K562 (cell line): Measurements from ENCODE around the gene ACAD8. TPM values are rescaled to one million over a fixed set of nuclear protein-coding genes. Genes with fewer than 3 reads are reported as not detected.

Source experiments
- AFF1 ChIP-seq, 2 experiments: fragments of 450-650 bp; IDR thresholded peaks; 2 replicates each; pipeline ENCODE4 v1.6.1; 2018; ENCODE audit warnings: mild to moderate bottlenecking in 2 of 2, low read depth in 1 of 2; ENCODE audit not compliant: partially characterized antibody in 2 of 2
- CBFA2T2 ChIP-seq: fragments of 450-650 bp; conservative IDR thresholded peaks from 2 replicates; pipeline ENCODE4 v1.6.1; 2017; ENCODE audit warnings: mild to moderate bottlenecking
- CCAR2 ChIP-seq: fragments of 200-400 bp; formaldehyde crosslinking; IDR thresholded peaks from 2 replicates; pipeline ENCODE4 v1.6.1; 2017; ENCODE audit warnings: mild to moderate bottlenecking, low read depth, low read length
- CREB1 ChIP-seq, 2 experiments: sonication (generic) in 1 of 2; formaldehyde crosslinking in 1 of 2; IDR thresholded peaks; 2 replicates each; pipeline versions ENCODE4 v1.6.1 to v1.8.0; 2012 to 2022; ENCODE audit warnings: inconsistent platforms in 1 of 2, mild to moderate bottlenecking in 1 of 2, missing genetic modification reagents in 1 of 2, moderate library complexity in 1 of 2
- CSDE1 ChIP-seq, 2 experiments: fragments of 450-650 bp; IDR thresholded peaks; 2 replicates each; pipeline ENCODE4 v1.6.1; 2016; ENCODE audit warnings: mild to moderate bottlenecking in 1 of 2
- CTBP1 ChIP-seq: fragments of 450-650 bp; IDR thresholded peaks from 2 replicates; pipeline ENCODE4 v1.6.1; 2016; ENCODE audit warnings: borderline replicate concordance
- CTCFL ChIP-seq: IDR thresholded peaks from 2 replicates; pipeline ENCODE4 v1.6.1; 2011; ENCODE audit warnings: borderline replicate concordance, low read depth, mild to moderate bottlenecking, moderate library complexity, low read length; ENCODE audit not compliant: insufficient read depth, poor library complexity, severe bottlenecking
- KLF1 ChIP-seq: fragments of 450-650 bp; IDR thresholded peaks from 2 replicates; pipeline ENCODE4 v1.6.1; 2016; ENCODE audit warnings: missing genetic modification characterization, missing compliant biosample characterization
- NFRKB ChIP-seq: fragments of 450-650 bp; IDR thresholded peaks from 2 replicates; pipeline ENCODE4 v1.6.1; 2016; ENCODE audit warnings: low read depth
- PATZ1 ChIP-seq: fragments of 250-450 bp; sonication (Bioruptor Pico); IDR thresholded peaks from 2 replicates; pipeline ENCODE4 v1.5.0; 2020; ENCODE audit warnings: mild to moderate bottlenecking, borderline replicate concordance
- PTRF ChIP-seq: fragments of 450-650 bp; IDR thresholded peaks from 2 replicates; pipeline ENCODE4 v1.6.1; 2016; ENCODE audit warnings: mild to moderate bottlenecking, missing genetic modification characterization, missing compliant biosample characterization
- RB1 ChIP-seq: fragments of 450-650 bp; IDR thresholded peaks from 2 replicates; pipeline ENCODE4 v1.6.1; 2017; ENCODE audit warnings: low read depth, mild to moderate bottlenecking
- SMAD3 ChIP-seq: fragments of 450-650 bp; formaldehyde crosslinking; conservative IDR thresholded peaks from 2 replicates; pipeline ENCODE4 v1.4.0; 2020; ENCODE audit warnings: mild to moderate bottlenecking
- TAF1 ChIP-seq: IDR thresholded peaks from 2 replicates; pipeline ENCODE4 v1.6.1; 2011; ENCODE audit warnings: mild to moderate bottlenecking, low read length, moderate library complexity; ENCODE audit not compliant: insufficient read depth, control insufficient read depth, severe bottlenecking; ENCODE audit errors: extremely low read depth
- THAP12 ChIP-seq: fragments of 250-450 bp; sonication (Bioruptor Pico); IDR thresholded peaks from 2 replicates; pipeline ENCODE4 v1.9.0; 2021; ENCODE audit warnings: mild to moderate bottlenecking, inconsistent platforms
- ZNF23 ChIP-seq: fragments of 250-450 bp; sonication (Bioruptor Pico); IDR thresholded peaks from 2 replicates; pipeline ENCODE4 v1.4.0; 2020; ENCODE audit warnings: mild to moderate bottlenecking
- polyA plus RNA-seq, 8 experiments: library from polyadenylated mRNA; depleted of rRNA in 4 of 8; stranded (reverse) in 5 of 8; unstranded in 3 of 8; fragments of >200 nt; fragmentation: Nextera tagmentation in 2 of 8; fragmentation: Illumina TruSeq in 1 of 8; extraction: Ambion mirVana in 2 of 8; extraction: Trizol in 1 of 8; gene quantifications; 2 replicates each; pipeline versions ENCODE4 v1.2.1 to v1.2.3, GENCODE V29; 2011 to 2014; ENCODE audit warnings: inconsistent platforms in 1 of 8, missing spikeins in 1 of 8
- total RNA-seq, 7 experiments: library from RNA; depleted of rRNA in 6 of 7; stranded (reverse); fragments of >200 nt in 6 of 7; fragmentation: Illumina TruSeq in 2 of 7; extraction: Trizol in 2 of 7; gene quantifications; 2 replicates each; pipeline versions ENCODE4 v1.2.1 to v1.2.3, GENCODE V29; 2011 to 2021; ENCODE audit warnings: low replicate concordance in 1 of 7

The ACAD8 gene
- total and polyA plus RNA-seq, 9 of the 15 experiments (the other 6 are each of a cell fraction or from before 2014, with no cell fraction given) = 6.5 to 34.1 (median 20.1) TPM

- TF ChIP-seq CTCFL (no peak), THAP12 (no peak), ZNF23 (CRISPR knock-in tag) (no peak), KLF1 (tag) (peak; percentile 66; the same call in 1 of the 2 replicates), CTBP1 (peak; percentile 72), AFF1 (IDR thresholded peaks at IDR 0.05; ENCODE audit: low read depth in 1 of 2, partially characterized antibody in 2 of 2) (peak in 1 of 2 experiments; percentile 97), CREB1 (IDR thresholded peaks at IDR 0.05) (peak; percentile 77), CREB1 (CRISPR knock-in tag; IDR thresholded peaks at IDR 0.05) (peak; percentile 71; the same call in 1 of the 2 replicates), PTRF (tag) (no peak), CBFA2T2 (no peak), CSDE1 (IDR thresholded peaks at IDR 0.05) (no peak), RB1 (peak; percentile 69; the same call in 1 of the 2 replicates), SMAD3 (CRISPR knock-in tag) (no peak; the same call in 1 of the 2 replicates), NFRKB (no peak), TAF1 (peak; percentile 49), CCAR2 (no peak), PATZ1 (no peak)
Measured at GRCh38 chr11:134253188-134253993, at the start of gene ACAD8, which contains the start of gene THYN1 (continued).
